Testis (tissue), 2 donors: ENCODE data around the gene CAPN12.

Source experiments
- CTCF ChIP-seq, 3 experiments: fragments of 450-650 bp in 2 of 3; fragments of 200-600 bp in 1 of 3; sonication (generic) in 1 of 3; IDR thresholded peaks; one replicate each; pipeline ENCODE4 v1.5.1; 2016 to 2019; ENCODE audit warnings: antibody characterized with exemption in 3 of 3, mild to moderate bottlenecking in 2 of 3, moderate library complexity in 1 of 3
- POLR2A ChIP-seq: fragments of 450-650 bp; IDR thresholded peaks from one replicate; pipeline ENCODE4 v1.6.1; 2017; ENCODE audit warnings: antibody characterized with exemption, mild to moderate bottlenecking, moderate library complexity

- TF ChIP-seq CTCF (IDR thresholded peaks at IDR 0.05) (no peak), POLR2A (no peak)
Observed at GRCh38 chr19:38698225-38699026, 45.8 kb downstream of the CAPN12 start.
